HG03558 (cell line): ENCODE results near the gene NTSR1.

ENCODE experiments used
- ATAC-seq: cut with Tn5 transposase; IDR thresholded peaks from one replicate; pipeline ENCODE4 v1.9.1; 2021; ENCODE audit warnings: moderate number of reproducible peaks; ENCODE audit not compliant: unreplicated experiment; ENCODE audit errors: extremely low read depth

The NTSR1 gene

GRCh38 chr20:62692801-62693523, 15.7 kb upstream of the NTSR1 start:
- ATAC-seq: no peak

- ATAC-seq: no peak
Measured at GRCh38 chr20:62693524-62693922, 15.1 kb upstream of the NTSR1 start.

DNA sequence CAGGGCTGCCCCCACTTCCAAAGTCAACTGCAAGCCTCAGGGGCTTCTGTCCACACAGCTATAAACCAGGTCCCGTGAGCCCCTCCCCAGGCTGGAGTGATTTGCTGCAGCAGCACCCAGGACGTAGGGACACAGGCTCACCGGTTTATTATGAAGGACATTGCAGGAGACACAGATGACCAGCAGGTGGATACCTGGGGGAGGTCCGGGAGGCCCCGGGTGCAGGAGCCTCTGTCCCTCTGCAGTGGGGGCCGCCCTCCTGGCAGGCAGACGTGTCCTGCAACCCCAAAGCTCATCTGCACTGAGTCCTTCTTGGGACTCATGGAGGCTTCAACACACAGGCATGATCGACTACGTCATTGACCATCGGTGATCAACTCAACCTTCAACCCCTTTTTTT, 14.5 kb upstream of the NTSR1 start:
- no peak for ATAC-seq

GRCh38 chr20:62694868-62695267, 13.8 kb upstream of the NTSR1 start:
- no peak for ATAC-seq

DNA sequence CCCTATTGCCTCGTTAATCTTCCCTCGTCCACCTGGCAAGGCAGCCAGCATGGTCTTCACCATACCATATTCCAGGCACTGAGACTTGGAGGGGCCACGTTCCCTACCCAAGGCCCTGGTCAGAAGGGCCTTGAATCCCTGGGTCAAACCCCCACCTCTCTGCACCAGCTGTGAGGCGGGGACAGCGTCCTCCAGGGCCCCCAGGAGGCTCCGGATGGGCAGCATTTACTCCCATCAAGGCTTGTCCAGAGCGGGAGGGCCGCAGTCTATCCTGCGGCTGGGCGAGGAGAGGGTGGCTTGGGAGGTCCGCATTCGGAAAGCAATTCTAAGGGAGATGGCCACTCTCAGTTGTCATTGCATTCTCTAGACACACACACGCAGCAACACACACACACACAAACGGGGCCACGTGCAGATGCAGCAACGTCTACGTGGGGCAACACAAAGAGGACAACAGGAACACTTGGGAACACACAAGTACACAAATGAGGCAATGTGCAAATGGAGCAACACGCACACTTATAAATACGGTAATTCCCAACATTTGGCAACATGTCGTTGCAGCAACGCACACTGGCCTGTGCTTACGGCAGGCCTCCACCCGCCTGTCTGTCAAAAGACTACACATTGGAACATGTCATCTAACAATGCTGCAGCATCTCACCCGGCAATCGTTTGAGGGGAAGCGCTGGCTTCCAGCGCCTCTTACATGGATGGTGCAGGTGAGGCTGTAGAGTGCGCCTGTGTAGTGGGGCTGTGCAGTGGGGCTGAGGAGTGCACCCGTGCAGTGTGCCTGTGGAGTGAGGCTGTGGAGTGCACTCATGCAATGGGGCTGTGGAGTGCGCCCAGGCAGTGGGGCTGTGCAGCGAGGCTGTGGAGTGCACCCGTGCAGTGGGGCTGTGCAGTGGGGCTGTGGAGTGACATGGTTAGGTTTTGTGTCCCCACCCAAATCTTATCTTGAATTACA, 12.9 kb upstream of the NTSR1 start:
- ATAC-seq: no peak

- no peak for ATAC-seq
Measured at GRCh38 chr20:62696434-62696957, 12.1 kb upstream of the NTSR1 start.

DNA sequence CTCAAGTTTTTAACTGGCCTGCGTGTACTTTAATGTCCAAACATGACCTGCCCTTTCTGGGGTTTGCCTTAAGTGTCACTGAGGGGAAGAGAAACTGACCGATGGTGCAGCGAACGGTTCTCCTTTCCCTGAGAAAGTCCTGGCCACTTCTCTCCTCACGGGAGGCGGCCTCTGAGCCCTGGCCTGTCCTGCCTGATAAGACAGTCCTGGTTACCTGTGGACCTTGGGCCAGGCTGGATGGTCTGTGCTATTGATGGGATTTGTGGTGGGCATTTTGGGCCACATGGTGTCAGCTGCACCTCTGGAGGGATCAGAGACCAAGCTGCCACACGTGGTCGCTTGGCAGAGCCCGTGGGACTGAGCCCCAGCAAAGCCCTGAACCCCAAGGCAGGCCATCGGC, 11.6 kb upstream of the NTSR1 start:
- ATAC-seq: no peak

DNA sequence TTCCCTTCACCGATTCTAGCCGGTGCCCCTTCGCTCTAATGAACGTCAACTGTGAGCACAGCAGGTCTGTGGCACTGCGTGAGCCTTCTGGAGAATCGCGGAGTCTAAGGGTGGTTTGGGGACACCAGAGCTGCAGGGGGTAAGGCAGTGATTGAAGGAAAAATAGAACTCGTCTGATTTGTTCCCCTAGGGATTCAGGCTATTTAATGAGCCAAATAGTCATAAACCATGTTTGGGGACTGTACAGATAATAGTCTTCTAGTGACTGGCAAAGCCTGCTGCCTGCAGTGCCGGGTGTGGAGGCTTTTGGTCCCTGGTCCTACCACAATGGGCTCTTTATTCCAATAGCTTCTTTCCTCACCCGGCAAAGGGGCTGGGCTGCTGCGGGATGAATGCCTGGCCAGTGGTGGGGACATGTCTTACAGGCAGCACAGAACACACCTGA, 11.1 kb upstream of the NTSR1 start:
- ATAC-seq: no peak

GRCh38 chr20:62698231-62698630, 10.4 kb upstream of the NTSR1 start:
- ATAC-seq: no peak

DNA sequence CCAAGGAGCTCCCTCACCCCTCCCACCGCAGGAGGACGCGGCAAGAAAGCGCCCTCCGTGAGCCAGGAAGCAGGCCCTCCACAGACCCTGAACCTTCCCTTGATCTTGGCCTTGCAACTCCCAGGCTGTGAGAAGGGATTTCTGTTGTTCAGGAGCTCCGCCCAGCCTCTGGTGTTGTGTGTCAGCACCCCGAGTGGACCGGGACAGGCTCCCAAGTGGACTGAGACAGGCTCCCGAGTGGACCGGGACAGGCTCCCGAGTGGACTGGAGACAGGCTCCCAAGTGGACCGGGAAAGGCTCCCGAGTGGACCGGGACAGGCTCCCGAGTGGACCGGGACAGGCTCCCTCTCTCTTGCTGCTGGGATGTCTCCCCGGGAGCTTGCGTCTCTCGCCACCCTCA, 9.3 kb upstream of the NTSR1 start:
- ATAC-seq: no peak

GRCh38 chr20:62699741-62700140, 8.9 kb upstream of the NTSR1 start:
- ATAC-seq: no peak

DNA sequence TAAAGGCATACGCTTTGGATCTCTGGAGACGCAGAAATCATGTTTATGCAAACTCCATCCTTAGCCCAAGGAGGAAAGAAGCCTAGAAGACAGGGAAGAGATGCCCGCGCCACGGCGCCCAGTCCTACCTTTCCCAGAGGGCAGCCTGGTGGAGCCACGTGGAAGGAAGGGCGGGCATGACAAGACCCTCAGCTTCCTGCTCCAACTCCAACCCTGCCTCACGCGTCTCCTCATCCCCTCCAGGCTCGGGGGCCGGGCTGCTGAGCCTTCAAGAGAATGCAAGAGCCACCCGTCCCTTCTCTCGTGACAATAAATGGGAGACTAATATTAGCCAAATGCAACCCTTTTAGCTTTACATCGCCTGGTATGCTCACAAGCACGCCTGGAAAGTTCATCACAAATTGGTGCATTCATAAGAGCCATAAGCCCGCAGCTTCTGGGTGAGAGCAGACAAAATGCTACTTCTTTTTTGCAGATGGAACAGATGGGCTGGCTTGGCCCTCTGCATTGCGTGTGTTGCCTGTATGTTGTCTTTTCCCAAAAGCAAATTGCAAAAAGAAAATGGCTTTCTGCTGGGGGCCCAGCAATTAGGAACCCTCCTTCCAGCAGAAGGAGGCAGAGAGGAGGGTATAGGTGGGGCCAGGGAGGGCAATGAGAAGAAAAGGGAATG, 8.2 kb upstream of the NTSR1 start:
- no peak for ATAC-seq

DNA sequence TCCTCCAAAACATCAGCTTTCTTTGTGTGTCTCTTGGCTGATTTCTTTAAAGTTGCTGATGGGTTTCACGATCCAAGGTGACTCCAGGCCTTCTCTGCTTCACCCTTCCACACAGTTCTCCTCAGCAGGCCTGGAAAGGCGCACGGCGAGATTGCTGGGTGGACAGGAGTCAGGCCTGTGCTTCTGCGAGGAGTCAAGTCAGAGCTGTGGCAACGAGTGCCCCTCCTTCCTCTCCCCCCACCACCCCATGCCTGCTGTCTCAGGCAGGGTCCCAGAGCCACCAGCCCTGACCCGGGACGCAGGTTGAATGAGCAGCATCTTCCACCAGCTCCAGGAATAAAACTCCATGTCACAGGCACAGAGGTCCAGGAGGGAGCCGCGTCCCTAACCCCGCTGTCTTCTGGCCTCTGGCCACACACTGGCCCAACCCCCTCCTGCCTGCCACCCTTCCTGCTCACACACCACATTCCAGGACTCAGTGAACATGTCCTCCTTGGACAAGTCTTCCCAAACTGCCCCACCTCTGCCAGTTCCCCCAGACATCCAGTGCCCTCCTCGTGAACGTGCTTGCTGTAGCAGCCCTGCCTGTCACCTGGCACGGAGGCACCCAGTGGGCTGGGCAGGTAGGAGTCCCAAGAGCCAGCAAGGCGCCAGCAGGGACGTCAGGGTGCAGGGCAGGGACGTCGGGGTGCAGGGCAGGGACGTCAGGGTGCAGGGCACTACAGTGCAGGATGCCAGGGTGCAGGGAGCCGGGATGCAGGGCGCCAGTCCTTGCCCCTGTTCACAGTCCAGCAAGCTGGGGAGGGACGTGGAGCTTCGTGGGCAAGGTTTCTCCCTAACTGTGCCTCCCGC, 7.2 kb upstream of the NTSR1 start:
- no peak for ATAC-seq

GRCh38 chr20:62702013-62702300, 6.7 kb upstream of the NTSR1 start:
- ATAC-seq: no peak

DNA sequence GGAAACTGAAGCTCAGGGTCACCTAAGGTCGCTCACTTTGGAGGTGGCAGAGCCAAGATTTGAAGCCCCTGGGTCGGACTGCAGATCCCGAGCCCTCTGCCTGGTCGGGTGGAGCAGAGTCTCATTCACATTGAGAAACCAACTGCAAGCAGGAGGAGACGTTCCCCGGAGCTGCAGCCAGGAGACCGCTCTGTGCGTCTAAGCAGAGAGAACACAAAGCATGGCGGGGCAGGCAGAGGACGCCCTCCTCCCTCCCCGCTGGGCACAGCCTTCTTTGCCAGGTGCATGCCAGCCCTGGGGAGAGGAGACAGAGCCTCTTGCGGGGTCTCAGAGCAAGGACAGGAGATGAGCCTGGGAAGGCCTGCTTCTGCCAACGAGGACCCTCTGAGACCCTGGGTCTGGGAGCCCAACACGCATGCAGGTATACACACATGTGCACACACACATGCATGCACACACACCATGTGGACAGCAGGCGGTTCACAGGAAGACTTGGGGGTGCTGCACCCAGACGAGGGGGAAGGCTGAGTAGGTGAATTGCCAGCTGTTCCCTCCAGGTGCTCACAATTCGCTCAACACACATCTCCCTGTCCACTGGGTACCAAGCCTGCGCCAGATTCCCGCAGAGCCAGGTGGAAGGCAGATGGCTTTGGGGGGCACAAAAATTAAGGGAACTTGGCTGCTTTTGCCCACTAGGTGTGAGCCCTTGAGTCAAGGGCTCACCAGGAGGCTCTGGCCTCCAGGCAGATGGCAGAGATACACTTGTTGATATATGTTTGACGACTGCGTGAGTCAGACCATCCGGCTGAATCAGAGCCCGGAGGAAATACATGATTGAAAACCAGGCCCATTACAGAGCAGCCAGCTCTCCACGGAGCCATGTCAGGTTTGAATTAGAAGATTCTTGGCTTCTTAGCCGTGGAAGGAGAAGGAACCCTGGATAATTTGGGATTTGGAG, 5.5 kb upstream of the NTSR1 start:
- no peak for ATAC-seq

GRCh38 chr20:62703853-62704228, 4.8 kb upstream of the NTSR1 start:
- ATAC-seq: no peak

GRCh38 chr20:62704341-62704948, 4.2 kb upstream of the NTSR1 start:
- ATAC-seq: no peak

DNA sequence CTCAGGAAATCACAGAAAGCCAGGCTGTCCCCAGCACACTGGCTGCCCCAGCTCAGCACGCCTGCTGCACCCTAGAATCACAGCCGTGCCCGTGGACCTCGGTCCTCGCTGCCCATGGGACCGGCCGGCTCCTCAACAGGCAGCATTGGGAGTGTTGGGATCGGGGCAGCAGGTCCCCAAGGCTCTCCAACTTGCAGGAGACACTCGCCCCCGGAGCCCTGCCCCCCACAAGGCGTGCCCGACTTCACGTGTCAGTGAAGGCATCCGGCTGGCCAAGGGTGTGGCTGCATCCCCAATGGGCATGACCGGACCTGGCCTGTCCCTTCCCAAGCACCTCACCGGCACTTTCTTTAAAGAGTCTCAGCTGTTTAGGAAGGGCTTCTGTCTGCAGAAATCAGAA, 3.0 kb upstream of the NTSR1 start:
- no peak for ATAC-seq

DNA sequence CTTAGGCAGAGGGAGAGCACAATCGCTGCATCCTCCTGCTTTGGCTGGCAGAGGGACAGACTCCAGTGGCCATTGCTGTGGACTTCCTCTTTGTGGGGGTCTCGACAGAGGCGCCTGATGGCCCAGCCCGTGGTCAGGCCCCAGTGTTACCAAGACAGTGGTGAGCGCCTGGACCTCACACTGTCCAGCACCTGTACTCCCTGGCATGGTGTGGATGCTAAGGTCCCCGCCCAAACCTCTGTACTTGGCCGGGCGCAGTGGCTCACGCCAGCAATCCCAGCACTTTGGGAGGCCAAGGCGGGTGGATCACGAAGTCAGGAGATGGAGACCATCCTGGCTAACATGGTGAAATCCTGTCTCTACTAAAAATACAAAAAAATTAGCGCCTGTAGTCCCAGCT, 2.3 kb upstream of the NTSR1 start:
- no peak for ATAC-seq
